Colonic mucosa (tissue), 4 donors: ENCODE measurements around the gene NDRG4. TPM values are rescaled to one million over a fixed set of nuclear protein-coding genes. Genes with fewer than 3 reads are reported as not detected.
A peak's percentile ranks its signal among the peaks of the same experiment; 100 is the strongest.

Experiments used
- DNase-seq: peaks from one replicate; pipeline ENCODE4 v3.0.0-alpha.2; 2020
- H3K27ac ChIP-seq: fragments of 200-600 bp; one replicate; pipeline ENCODE4 v1.8.0; 2021
- H3K27me3 ChIP-seq: fragments of 200-600 bp; one replicate; pipeline ENCODE4 v1.8.0; 2021
- H3K36me3 ChIP-seq: fragments of 200-600 bp; one replicate; pipeline ENCODE4 v1.8.0; 2021
- H3K4me1 ChIP-seq: fragments of 200-600 bp; one replicate; pipeline ENCODE4 v1.8.0; 2021; ENCODE audit warnings: mild to moderate bottlenecking
- H3K4me3 ChIP-seq: fragments of 200-600 bp; one replicate; pipeline ENCODE4 v1.8.0; 2021
- H3K9ac ChIP-seq, 2 donors: one replicate each; pipeline ENCODE4 v1.7.0; 2013; ENCODE audit warnings: control low read depth in 2 of 2, low read depth in 2 of 2, low read length in 2 of 2
- H3K9me3 ChIP-seq: fragments of 200-600 bp; one replicate; pipeline ENCODE4 v1.8.0; 2021
- CTCF ChIP-seq: fragments of 200-600 bp; IDR thresholded peaks from one replicate; pipeline ENCODE4 v1.8.0; 2022; ENCODE audit warnings: antibody characterized with exemption, mild to moderate bottlenecking
- intact Hi-C: fragments of 100-400 bp; cut with DNase I; formaldehyde crosslinking; loops from one replicate; pipeline ENCODE4 v1.14.1; 2022
- total RNA-seq, 2 donors: library from RNA; stranded (reverse); fragmentation: NEBNext Ultra II Directional in 1 of 2; extraction: Animal tissue kit (Norgen Biotek cat#: 25700) in 1 of 2; gene quantifications; one replicate each; pipeline ENCODE4 v1.2.1, GENCODE V29; 2021
- donor health status: healthy.
- donor health status: DM: no; HTN: no; CAD: no.
- donor health status: DM: no; HTN: no; CAD: no.

The NDRG4 gene
- total RNA-seq, 2 donors from 2014 or later = 3.0 to 9.8 TPM

GRCh38 chr16:58511933-58512815 is 12.2 kb downstream of the NDRG4 start:
- H3K9ac ChIP-seq = no peak overlapping the region
- TF ChIP-seq CTCF = peak; percentile 75
- no peaks in the 10 kb centered on the region for H3K9me3 ChIP-seq
- no peaks in the 10 kb centered on the region for H3K27me3 ChIP-seq
- no peaks in the 10 kb centered on the region for H3K36me3 ChIP-seq
- no peak overlapping the region for H3K4me3 ChIP-seq
- DNase-seq = peak; percentile 84
- no peak overlapping the region for H3K27ac ChIP-seq
- intact Hi-C loops = loop anchor here (5.0 kb wide), 2 partner anchors 150 to 245 kb away; no protein-coding TSS in a partner anchor
- H3K4me1 ChIP-seq = peaks cover 3% of the 10 kb centered on the region

GRCh38 chr16:58513874-58514273 is 13.9 kb downstream of the NDRG4 start:
- Histone ChIP-seq H3K36me3 (no peaks in the 10 kb centered on the region), H3K27ac (no peak overlapping the region), H3K4me3 (no peak overlapping the region), H3K27me3 (no peaks in the 10 kb centered on the region), H3K9me3 (no peaks in the 10 kb centered on the region), H3K9ac (no peak overlapping the region), H3K4me1 (peaks cover 3% of the 10 kb centered on the region)
- TF ChIP-seq CTCF = no peak
- intact Hi-C loops = loop anchor here (5.0 kb wide), 2 partner anchors 148 to 243 kb away; no protein-coding TSS in a partner anchor
- no peak for DNase-seq

GRCh38 chr16:58515125-58515870 is 15.4 kb downstream of the NDRG4 start, which contains the start of gene SETD6:
TSS of gene SETD6 (plus strand) at chr16:58515517. CDS start at chr16:58515538, 21 bp downstream.
- Histone ChIP-seq H3K9ac (peak within 1 kb of the TSS; percentile 68), H3K4me1 (peaks cover 3% of the 10 kb centered on the region), H3K27me3 (no peaks in the 10 kb centered on the region), H3K36me3 (peaks cover 6% of the 10 kb centered on the region), H3K27ac (peak within 1 kb of the TSS; percentile 65), H3K9me3 (no peaks in the 10 kb centered on the region), H3K4me3 (peak within 1 kb of the TSS; percentile 74)
- intact Hi-C loops = no loop called here
- peak; percentile 91 for DNase-seq
- no peak for TF ChIP-seq CTCF

GRCh38 chr16:58515871-58516767 is 16.2 kb downstream of the NDRG4 start:
- no peak for TF ChIP-seq CTCF
- no peaks in the 10 kb centered on the region for H3K9me3 ChIP-seq
- H3K4me1 ChIP-seq = peaks cover 3% of the 10 kb centered on the region
- H3K27me3 ChIP-seq = no peaks in the 10 kb centered on the region
- H3K27ac ChIP-seq = peak overlapping the region; percentile 65
- H3K36me3 ChIP-seq = peaks cover 14% of the 10 kb centered on the region
- H3K9ac ChIP-seq = peak overlapping the region; percentile 68
- peak overlapping the region; percentile 74 for H3K4me3 ChIP-seq
- DNase-seq = peak; percentile 66
- intact Hi-C loops = no loop called here

GRCh38 chr16:58516768-58517107 is 16.8 kb downstream of the NDRG4 start:
- no peak for DNase-seq
- TF ChIP-seq CTCF = no peak
- peaks cover 3% of the 10 kb centered on the region for H3K4me1 ChIP-seq
- H3K9me3 ChIP-seq = no peaks in the 10 kb centered on the region
- intact Hi-C loops = no loop called here
- no peaks in the 10 kb centered on the region for H3K27me3 ChIP-seq
- no peak overlapping the region for H3K4me3 ChIP-seq
- H3K36me3 ChIP-seq = peaks cover 20% of the 10 kb centered on the region
- no peak overlapping the region for H3K27ac ChIP-seq
- peak overlapping the region in 1 of 2 donors; percentile 52 for H3K9ac ChIP-seq
